Body of pancreas (tissue), 4 donors: ENCODE data around the gene PCDHGA12. TPM values are rescaled to one million over a fixed set of nuclear protein-coding genes. Genes with fewer than 3 reads are reported as not detected.
"Not testable (repeated sequence)": the region's sequence is repeated elsewhere in the genome, so short reads cannot be mapped to it uniquely, and the experiment has no call there.

Experiments
- ATAC-seq: fragments of 150-250 bp; one replicate; pipeline ENCODE4 v1.9.1; 2016
- DNase-seq, 4 donors: peaks; one replicate each; pipeline ENCODE4 v3.0.0-alpha.2; 2019
- H3K27ac ChIP-seq, 4 donors: fragments of 200-600 bp; sonication (generic); 1 replicate in 3 of 4; 2 replicates in 1 of 4; pipeline versions ENCODE4 v1.5.1 to v1.6.1; 2016 to 2019; ENCODE audit warnings: mild to moderate bottlenecking in 1 of 4, mixed read lengths in 1 of 4, moderate library complexity in 1 of 4
- H3K27me3 ChIP-seq, 2 donors: fragments of 200-600 bp; sonication (generic); one replicate each; pipeline ENCODE4 v1.6.0; 2016; ENCODE audit warnings: mild to moderate bottlenecking in 1 of 2
- H3K36me3 ChIP-seq, 2 donors: fragments of 200-600 bp; sonication (generic); replicated peaks in 1 of 2; 2 replicates each; pipeline ENCODE4 v1.5.1; 2016; ENCODE audit warnings: low read depth in 2 of 2; ENCODE audit not compliant: insufficient read depth in 1 of 2
- H3K4me1 ChIP-seq: fragments of 200-600 bp; sonication (generic); one replicate; pipeline ENCODE4 v1.6.0; 2016
- H3K4me3 ChIP-seq, 2 donors: fragments of 200-600 bp; sonication (generic); 1 replicate in 1 of 2; 2 replicates in 1 of 2; pipeline ENCODE4 v1.5.1; 2016 to 2019
- H3K9me3 ChIP-seq, 3 donors: fragments of 200-600 bp; sonication (generic); 1 replicate in 2 of 3; 2 replicates in 1 of 3; pipeline ENCODE4 v1.5.1; 2016
- POLR2A ChIP-seq, 3 donors: fragments of 450-650 bp; IDR thresholded peaks; one replicate each; pipeline ENCODE4 v1.6.1; 2016; ENCODE audit warnings: antibody characterized with exemption in 3 of 3, mild to moderate bottlenecking in 2 of 3
- WGBS, 2 donors: methylation state at CpG; one replicate each; pipeline ENCODE4 v1.1.5; 2017; 5-methylcytosine and 5-hydroxymethylcytosine counted together
- intact Hi-C: fragments of 100-400 bp; cut with DNase I; formaldehyde crosslinking; loops from one replicate; pipeline ENCODE4 v1.15.1; 2023
- total RNA-seq, 2 donors: library from RNA; depleted of rRNA; stranded (reverse); fragments of >200 nt; gene quantifications; one replicate each; pipeline ENCODE4 v1.1.0, GENCODE V29; 2016
- TF ChIP-seq, protein P1 (sequence below), 7 experiments: fragments of 450-650 bp in 4 of 7; fragments of 200-600 bp in 3 of 7; sonication (generic) in 3 of 7; IDR thresholded peaks; one replicate each; pipeline ENCODE4 v1.5.1; 2016 to 2019; ENCODE audit warnings: antibody characterized with exemption in 7 of 7

The PCDHGA12 gene
- total RNA-seq, 2 donors from 2014 or later = 5.3 to 5.4 TPM

DNA sequence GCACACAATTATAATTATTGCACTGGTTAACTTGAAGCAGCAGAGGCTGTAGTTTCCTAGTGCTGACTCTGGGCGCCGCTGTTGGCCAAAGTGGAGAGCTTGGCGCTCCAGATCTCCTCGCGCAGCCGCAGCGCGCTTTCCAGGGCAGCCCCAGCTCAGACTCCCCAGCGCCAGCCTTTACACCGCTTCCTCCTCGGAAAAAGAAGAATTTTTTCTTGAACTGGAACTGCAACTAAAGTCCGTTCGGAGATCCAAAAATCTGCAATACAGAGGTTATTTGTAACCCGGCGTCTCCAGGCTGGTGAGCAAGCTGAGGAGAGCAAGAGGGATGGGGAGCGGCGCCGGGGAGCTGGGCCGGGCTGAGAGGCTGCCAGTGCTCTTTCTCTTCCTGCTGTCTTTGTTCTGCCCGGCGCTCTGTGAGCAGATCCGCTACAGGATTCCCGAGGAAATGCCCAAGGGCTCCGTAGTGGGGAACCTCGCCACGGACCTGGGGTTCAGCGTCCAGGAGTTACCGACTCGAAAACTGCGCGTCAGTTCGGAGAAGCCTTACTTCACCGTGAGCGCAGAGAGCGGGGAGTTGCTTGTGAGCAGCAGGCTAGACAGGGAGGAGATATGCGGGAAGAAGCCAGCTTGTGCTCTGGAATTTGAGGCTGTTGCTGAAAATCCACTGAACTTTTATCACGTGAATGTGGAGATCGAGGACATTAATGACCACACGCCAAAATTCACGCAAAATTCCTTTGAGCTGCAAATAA lies 42.6 kb upstream of the PCDHGA12 start, which contains the start of gene PCDHGB4:
TSS of gene PCDHGB4 (plus strand) at position 142 of the 755 bp plus-strand sequence. CDS start at position 329, 187 bp downstream.
- H3K4me3 ChIP-seq, H3K36me3 ChIP-seq, H3K4me1 ChIP-seq, H3K27me3 ChIP-seq, H3K27ac ChIP-seq, intact Hi-C loops: not testable (repeated sequence)
- 8 to 12% methylated on average over 17 to 23 of the region's 40 CpGs for WGBS, 2 donors
- DNase-seq (peak in 2 of 4 donors; percentile 26 to 32), ATAC-seq (peak; percentile 62)
- H3K9me3 ChIP-seq = peaks cover 0 to 68% (median 12%) of the 10 kb centered on the region in 3 donors
- TF ChIP-seq, protein P1, sequence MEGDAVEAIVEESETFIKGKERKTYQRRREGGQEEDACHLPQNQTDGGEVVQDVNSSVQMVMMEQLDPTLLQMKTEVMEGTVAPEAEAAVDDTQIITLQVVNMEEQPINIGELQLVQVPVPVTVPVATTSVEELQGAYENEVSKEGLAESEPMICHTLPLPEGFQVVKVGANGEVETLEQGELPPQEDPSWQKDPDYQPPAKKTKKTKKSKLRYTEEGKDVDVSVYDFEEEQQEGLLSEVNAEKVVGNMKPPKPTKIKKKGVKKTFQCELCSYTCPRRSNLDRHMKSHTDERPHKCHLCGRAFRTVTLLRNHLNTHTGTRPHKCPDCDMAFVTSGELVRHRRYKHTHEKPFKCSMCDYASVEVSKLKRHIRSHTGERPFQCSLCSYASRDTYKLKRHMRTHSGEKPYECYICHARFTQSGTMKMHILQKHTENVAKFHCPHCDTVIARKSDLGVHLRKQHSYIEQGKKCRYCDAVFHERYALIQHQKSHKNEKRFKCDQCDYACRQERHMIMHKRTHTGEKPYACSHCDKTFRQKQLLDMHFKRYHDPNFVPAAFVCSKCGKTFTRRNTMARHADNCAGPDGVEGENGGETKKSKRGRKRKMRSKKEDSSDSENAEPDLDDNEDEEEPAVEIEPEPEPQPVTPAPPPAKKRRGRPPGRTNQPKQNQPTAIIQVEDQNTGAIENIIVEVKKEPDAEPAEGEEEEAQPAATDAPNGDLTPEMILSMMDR (IDR thresholded peaks at IDR 0.05) = peak in 4 of 7 experiments; percentile 27 to 34 (median 32)

DNA sequence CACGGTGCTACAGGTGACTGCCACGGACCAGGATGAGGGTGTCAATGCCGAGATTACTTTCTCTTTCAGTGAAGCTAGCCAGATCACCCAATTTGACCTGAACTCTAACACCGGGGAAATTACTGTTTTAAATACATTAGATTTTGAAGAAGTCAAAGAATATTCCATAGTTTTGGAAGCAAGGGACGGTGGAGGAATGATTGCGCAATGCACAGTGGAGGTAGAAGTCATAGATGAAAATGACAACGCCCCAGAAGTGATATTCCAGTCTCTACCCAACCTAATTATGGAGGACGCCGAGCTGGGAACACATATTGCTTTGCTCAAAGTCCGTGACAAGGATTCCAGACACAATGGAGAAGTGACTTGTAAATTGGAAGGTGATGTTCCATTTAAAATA lies 41.6 kb upstream of the PCDHGA12 start:
- no peaks in the 10 kb centered on the region for H3K4me1 ChIP-seq
- no peak overlapping the region for H3K27ac ChIP-seq
- WGBS, 2 donors = 29 to 43% methylated on average over 10 of the region's 10 CpGs
- H3K36me3 ChIP-seq = no peaks in the 10 kb centered on the region
- ATAC-seq = no peak
- H3K4me3 ChIP-seq = no peak overlapping the region
- no peaks in the 10 kb centered on the region for H3K27me3 ChIP-seq
- TF ChIP-seq POLR2A (IDR thresholded peaks at IDR 0.05) = no peak
- TF ChIP-seq, protein P1 (IDR thresholded peaks at IDR 0.05) = no peak
- peaks cover 0 to 68% (median 20%) of the 10 kb centered on the region in 3 donors for H3K9me3 ChIP-seq
- intact Hi-C loops = no loop called here
- DNase-seq = no peak

DNA sequence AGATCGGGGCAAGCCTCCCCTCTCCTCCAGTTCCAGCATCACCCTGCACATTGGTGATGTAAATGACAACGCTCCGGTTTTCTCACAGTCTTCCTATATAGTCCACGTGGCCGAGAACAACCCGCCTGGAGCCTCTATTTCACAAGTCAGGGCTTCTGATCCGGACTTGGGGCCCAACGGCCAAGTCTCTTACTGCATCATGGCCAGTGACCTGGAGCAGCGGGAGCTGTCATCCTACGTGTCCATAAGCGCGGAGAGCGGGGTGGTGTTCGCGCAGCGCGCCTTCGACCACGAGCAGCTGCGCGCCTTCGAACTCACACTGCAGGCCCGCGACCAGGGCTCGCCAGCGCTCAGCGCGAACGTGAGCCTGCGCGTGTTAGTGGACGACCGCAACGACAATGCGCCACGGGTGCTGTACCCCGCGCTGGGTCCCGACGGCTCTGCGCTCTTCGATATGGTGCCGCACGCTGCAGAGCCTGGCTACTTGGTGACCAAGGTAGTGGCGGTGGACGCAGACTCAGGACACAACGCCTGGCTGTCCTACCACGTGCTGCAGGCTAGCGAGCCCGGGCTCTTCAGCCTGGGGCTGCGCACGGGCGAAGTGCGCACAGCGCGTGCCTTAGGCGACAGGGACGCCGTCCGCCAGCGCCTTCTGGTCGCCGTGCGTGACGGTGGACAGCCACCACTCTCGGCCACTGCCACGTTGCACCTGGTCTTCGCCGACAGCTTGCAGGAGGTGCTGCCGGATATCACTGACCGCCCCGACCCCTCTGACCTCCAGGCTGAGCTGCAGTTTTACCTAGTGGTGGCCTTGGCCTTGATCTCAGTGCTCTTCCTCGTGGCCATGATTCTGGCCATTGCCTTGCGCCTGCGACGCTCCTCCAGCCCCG lies 40.9 kb upstream of the PCDHGA12 start:
- intact Hi-C loops = no loop called here
- no peaks in the 10 kb centered on the region for H3K27me3 ChIP-seq
- TF ChIP-seq, protein P1 (IDR thresholded peaks at IDR 0.05) = no peak
- no peak for TF ChIP-seq POLR2A (IDR thresholded peaks at IDR 0.05)
- no peak for DNase-seq
- no peaks in the 10 kb centered on the region for H3K36me3 ChIP-seq
- peaks cover 0 to 67% (median 18%) of the 10 kb centered on the region in 3 donors for H3K9me3 ChIP-seq
- no peaks in the 10 kb centered on the region for H3K4me1 ChIP-seq
- H3K27ac ChIP-seq = no peak overlapping the region
- no peak for ATAC-seq
- 22 to 36% methylated on average over 22 to 73 of the region's 77 CpGs for WGBS, 2 donors
- H3K4me3 ChIP-seq = no peak overlapping the region

DNA sequence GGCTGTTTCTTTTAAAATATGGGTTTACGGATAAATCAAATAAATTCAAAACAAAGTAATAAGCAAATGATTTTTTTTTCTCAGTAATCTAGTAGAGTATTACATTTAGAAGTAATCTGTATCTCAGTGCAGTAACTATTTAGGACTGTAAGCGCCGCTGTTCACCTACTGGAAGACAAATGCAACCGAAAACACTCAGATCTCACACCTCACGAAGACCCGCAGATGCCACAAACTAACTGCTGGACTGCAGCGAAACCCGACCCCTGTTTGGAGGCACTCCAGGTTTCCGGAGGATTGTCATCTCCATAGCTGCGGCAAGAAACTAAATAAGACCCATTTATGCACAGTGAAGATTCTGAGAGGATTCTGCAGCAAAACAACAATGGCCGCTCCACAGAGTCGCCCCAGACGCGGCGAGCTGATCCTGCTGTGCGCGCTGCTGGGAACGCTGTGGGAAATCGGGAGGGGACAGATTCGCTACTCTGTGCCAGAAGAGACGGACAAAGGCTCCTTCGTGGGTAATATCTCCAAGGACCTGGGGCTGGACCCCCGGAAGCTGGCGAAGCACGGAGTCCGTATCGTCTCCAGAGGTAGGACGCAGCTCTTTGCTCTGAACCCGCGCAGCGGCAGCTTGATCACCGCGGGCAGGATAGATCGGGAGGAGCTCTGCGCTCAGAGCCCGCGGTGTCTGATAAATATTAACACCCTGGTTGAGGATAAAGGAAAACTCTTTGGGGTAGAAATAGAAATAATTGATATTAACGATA lies 37.7 kb upstream of the PCDHGA12 start, which contains the start of gene PCDHGA8:
TSS of gene PCDHGA8 (plus strand) at position 205 of the 770 bp plus-strand sequence. CDS start at position 386, 181 bp downstream.
- H3K4me1 ChIP-seq = no peaks in the 10 kb centered on the region
- DNase-seq = no peak
- no peaks in the 10 kb centered on the region for H3K27me3 ChIP-seq
- no peak for ATAC-seq
- TF ChIP-seq POLR2A (IDR thresholded peaks at IDR 0.05) = no peak
- TF ChIP-seq, protein P1 (IDR thresholded peaks at IDR 0.05) = peak in 1 of 7 experiments; percentile 8
- no peak within 1 kb of the TSS for H3K4me3 ChIP-seq
- intact Hi-C loops = no loop called here
- no peaks in the 10 kb centered on the region for H3K36me3 ChIP-seq
- WGBS, 2 donors = 20 to 32% methylated on average over 37 to 38 of the region's 38 CpGs
- H3K27ac ChIP-seq = no peak within 1 kb of the TSS
- H3K9me3 ChIP-seq = peaks cover 0 to 67% (median 21%) of the 10 kb centered on the region in 3 donors
